PC-9 (cell line): Measurements from ENCODE around the gene RPL39.

ENCODE experiments used
- EZH2 ChIP-seq: fragments of 200-600 bp; sonication (generic); IDR thresholded peaks from 2 replicates; pipeline ENCODE4 v1.8.0; 2017; ENCODE audit warnings: antibody characterized with exemption, low read depth
- TF ChIP-seq, protein P1 (sequence below): fragments of 200-600 bp; sonication (generic); conservative IDR thresholded peaks from 2 replicates; pipeline ENCODE4 v1.6.1; 2017; ENCODE audit warnings: mixed run types, antibody characterized with exemption, mild to moderate bottlenecking, moderate library complexity

DNA sequence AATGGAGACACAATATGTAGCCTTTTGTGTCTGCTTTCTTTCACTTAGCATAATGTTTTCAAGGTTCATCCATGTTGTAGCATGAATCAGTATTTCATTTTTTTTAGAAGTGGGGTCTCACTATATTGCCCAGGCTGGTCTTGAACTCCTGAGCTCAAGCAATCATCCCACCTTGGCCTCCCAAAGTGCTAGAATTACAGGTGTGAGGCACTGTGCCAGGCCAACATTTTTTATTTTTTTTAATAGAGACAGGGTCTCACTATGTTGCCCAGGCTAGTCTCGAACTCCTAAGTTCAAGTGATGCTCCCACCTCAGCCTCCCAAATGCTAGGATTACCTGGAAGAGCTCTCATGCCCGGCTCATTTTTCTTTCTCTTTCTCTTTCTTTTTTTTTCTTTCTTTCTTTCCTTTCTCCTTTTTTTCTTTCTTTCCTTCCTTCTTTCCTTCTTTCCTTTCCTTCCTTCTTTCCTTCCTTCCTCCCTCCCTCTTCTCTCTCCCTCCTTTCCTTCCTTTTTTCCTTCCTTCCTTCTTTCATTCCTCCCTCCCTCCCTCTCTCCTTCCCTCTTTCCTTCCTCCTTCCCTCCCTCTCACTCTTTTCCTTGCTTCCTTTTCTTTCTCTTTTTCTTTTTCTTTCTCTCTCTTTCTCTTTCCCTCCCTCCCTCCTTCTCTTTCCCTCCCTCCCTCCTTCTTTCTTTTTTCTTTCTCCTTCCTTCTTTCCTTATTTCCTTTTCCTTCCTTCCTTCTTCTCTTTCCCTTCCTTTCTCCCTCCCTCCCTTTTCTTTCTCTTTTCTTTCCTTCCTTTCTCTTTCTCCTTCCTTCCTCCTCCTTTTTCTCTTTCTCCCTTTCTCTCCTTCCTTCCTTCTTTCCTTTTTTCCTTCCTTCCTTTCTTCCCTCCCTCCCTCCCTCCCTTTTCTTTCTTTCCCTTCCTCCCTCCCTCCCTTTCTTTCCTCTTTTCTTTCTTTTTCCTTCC is 10.1 kb upstream of the RPL39 start:
- TF ChIP-seq, protein P1, sequence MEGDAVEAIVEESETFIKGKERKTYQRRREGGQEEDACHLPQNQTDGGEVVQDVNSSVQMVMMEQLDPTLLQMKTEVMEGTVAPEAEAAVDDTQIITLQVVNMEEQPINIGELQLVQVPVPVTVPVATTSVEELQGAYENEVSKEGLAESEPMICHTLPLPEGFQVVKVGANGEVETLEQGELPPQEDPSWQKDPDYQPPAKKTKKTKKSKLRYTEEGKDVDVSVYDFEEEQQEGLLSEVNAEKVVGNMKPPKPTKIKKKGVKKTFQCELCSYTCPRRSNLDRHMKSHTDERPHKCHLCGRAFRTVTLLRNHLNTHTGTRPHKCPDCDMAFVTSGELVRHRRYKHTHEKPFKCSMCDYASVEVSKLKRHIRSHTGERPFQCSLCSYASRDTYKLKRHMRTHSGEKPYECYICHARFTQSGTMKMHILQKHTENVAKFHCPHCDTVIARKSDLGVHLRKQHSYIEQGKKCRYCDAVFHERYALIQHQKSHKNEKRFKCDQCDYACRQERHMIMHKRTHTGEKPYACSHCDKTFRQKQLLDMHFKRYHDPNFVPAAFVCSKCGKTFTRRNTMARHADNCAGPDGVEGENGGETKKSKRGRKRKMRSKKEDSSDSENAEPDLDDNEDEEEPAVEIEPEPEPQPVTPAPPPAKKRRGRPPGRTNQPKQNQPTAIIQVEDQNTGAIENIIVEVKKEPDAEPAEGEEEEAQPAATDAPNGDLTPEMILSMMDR = no peak
- TF ChIP-seq EZH2 = no peak
